Glomerular endothelial cell (primary cell): ENCODE data around the gene SEC24D. TPM values are rescaled to one million over a fixed set of nuclear protein-coding genes. Genes with fewer than 3 reads are reported as not detected.

Source experiments
- DNase-seq: peaks from one replicate; pipeline ENCODE4 v3.0.0-alpha.2; 2011; ENCODE audit warnings: low read depth, low spot score; ENCODE audit errors: extremely low read depth
- total RNA-seq: library from RNA; depleted of rRNA; stranded (reverse); fragments of >200 nt; gene quantifications from 2 replicates; pipeline ENCODE4 v1.2.3, GENCODE V29; 2015

Gene SEC24D
- total RNA-seq, 1 donor from 2014 or later, result 134 TPM

GRCh38 chr4:118846979-118847378 lies 11.1 kb upstream of the SEC24D start:
- DNase-seq, result no peak

DNA sequence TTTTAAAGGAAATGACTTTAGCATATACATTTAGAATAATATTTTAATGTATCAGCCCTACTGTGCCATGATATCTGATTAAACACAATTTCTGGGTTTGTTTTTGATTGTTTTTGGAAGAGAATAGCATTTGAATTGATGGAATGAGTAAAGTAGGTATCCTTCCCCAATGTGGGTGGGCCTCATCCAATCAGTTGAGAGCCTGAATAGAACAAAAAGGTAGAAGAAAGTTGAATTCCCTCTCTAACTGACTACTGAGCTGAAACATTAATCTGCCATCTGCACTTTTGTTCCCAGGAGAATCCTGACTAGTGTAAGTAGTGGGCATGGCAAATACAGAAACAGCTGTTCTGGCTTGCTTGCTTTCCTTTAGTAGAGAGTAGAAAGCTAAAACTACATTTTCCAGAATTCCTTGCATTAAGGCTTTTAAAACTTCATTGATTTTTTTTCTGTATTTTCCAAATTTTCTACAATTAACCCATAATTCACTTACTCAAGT lies 9.7 kb upstream of the SEC24D start:
- DNase-seq, result no peak

DNA sequence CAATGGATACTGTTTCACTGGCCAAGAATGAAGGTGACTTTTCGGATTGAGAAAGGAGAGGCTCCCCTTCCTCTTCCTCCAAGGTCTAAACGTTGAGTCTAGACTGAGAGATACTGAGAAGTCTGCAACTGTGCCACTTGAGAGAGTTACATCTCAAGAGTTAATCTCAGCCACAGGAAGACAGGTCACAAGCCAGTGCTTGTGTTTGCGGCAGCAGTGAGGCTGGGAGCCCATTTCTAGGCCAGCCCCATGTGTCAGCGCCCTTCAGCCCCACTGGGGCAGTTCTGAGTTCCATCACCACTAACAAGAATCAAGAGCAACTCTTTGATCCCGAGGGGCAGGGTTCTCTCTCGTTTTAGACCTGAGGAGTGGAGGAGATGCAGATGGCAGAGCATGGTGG lies 7.3 kb upstream of the SEC24D start:
- no peak for DNase-seq

DNA sequence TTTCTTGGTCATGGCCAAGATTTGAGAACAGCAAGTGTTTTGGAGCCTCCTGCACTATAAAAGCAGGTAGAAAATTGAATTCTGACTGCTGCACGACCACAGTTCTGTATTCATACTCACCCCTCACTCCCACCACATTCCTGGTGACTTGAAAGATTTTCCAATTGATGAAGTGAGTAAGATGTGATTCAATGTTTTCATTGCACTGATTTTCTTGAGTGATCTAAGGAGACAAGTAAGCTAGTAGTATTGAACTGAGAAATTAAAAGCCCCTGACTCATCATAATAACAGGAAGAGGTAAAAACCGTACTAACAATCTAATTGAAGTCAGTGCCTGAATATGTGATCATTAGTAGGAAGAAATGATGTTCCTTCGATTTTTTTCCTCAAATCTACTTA lies 6.1 kb upstream of the SEC24D start:
- DNase-seq, result no peak

- no peak for DNase-seq
These were observed 3.4 kb upstream of the SEC24D start for GRCh38 chr4:118839221-118839927.

GRCh38 chr4:118837121-118837507 lies 1.2 kb upstream of the SEC24D start:
- no peak for DNase-seq

DNA sequence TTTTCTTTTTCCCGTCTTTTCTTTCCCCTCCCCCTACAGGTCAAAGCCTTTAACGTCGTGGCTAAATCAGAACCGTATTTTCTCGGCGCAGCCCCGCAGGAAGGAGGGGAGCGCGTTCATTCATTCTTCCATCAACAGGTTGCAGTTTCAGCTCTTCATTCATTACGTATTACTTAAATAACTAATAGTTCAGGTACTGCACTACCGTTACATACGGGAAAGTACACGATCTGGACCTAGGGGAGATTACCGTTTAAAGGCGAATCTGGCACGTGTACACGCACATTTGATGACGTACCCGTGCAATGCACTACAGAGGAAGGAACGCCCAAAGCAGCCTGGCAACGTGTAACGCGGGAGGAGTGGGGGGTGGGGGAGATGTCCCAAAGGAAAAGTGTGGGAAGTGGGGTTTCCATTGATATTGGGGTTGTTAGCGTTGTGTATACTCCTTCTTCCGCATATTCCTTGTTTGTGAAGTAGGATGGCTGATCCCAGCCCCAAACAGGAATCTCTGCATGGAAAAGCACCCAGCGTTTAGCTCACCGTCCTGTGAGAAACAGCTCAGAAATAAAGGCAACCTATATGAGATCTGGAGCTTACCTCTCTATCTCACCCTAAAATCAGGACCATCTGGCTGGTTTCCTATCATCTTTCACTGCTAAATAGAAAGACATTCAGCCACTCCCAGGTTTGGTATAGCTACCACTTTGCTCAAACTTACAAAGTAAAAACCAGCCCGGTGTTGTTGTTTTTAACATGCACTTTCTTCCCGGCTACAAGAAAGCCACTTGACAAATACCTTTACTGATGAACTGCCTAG lies 585 bp upstream of the SEC24D start:
- DNase-seq, result no peak

DNA sequence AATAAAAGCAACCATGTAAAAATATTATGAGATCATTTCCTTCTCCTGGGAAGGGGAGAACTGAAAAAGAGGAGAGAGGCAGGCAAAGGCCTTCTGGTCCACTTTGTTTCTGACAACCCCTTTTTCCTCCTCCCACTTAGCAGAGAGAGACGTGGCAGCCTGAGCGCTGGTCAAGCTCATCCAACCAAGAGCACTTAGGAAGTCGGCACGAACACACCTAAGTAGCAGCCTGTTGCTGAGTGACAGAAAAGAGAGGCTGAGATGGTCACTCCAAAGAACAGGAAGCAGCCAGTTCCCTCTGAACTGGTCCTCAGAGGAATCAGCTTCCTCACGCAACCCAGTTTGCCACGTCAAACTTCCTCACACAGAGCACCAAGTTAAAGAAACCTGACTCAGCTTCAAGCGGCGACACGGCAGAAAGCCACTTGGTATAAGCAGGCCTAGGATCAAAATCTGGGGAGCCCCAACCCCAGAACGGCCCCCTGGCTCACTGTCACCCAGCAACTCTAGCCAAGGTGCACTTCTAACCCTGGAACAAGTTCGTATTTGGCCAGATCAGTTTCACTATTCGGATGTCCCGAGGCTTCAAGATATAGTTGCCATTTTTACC lies 861 bp downstream of the SEC24D start:
- DNase-seq, result peak; percentile 69

GRCh38 chr4:118834070-118834469 lies 1.9 kb downstream of the SEC24D start:
- DNase-seq, result no peak

GRCh38 chr4:118833192-118833820 lies 2.6 kb downstream of the SEC24D start:
- DNase-seq, result no peak

DNA sequence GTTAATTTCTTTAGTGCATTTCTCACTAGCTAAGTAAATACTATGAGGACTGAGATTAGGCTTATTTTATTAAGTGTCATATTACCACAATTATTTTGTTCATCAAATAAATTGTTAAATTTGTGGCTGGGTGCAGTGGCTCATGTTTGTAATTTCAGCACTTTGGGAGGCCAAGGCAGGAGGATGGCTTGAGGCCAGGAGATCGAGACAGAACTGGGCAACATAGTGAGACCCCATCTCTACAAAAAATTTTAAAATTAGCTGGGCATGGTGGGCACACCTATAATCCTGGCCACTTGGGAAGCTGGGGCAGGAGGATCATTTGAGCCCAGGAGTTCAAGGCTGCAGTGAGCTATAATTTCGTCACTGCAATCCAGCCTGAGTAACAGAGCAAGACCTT lies 6.8 kb downstream of the SEC24D start:
- DNase-seq, result no peak

GRCh38 chr4:118826723-118827444 lies 9.0 kb downstream of the SEC24D start:
- no peak for DNase-seq

DNA sequence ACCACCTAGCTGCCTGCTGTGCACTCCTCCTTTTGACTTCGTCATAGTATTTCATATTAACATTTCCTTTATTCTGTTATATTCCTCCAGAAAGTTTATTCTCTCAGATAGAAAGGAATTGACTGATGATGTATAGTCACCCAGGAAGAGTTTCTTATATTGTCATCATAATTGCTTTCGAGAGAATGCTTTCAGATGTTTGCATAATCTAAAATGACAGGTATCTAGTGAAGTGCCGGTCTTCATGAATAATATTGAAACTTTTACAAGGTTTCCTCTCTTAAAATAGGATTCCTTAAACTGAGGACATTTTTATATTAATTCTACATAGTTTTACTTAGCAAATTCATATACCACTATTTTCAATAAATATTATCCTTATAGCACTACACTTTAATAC lies 10.1 kb downstream of the SEC24D start:
- no peak for DNase-seq

DNA sequence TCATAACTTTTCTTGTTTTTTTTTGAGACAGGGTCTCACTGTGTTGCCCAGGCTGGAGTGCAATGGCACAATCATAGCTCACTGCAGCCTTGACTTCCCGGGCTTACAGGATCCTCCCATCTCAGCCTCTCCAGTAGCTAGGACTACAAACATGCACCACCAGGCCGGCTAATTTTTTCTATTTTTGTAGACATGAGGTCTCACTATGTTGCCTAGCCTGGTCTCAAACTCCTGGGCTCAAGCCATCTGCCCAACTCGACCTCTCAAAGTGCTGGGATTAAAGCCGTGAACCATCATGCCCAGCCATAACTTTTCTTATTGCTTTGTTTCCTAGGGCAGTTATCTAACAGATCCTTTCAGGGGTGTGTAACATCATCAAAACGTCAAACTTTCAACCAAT lies 11.8 kb downstream of the SEC24D start:
- DNase-seq, result no peak

GRCh38 chr4:118823471-118823870 lies 12.5 kb downstream of the SEC24D start:
- no peak for DNase-seq

- no peak for DNase-seq
These were observed 14.2 kb downstream of the SEC24D start for GRCh38 chr4:118821590-118822293.

DNA sequence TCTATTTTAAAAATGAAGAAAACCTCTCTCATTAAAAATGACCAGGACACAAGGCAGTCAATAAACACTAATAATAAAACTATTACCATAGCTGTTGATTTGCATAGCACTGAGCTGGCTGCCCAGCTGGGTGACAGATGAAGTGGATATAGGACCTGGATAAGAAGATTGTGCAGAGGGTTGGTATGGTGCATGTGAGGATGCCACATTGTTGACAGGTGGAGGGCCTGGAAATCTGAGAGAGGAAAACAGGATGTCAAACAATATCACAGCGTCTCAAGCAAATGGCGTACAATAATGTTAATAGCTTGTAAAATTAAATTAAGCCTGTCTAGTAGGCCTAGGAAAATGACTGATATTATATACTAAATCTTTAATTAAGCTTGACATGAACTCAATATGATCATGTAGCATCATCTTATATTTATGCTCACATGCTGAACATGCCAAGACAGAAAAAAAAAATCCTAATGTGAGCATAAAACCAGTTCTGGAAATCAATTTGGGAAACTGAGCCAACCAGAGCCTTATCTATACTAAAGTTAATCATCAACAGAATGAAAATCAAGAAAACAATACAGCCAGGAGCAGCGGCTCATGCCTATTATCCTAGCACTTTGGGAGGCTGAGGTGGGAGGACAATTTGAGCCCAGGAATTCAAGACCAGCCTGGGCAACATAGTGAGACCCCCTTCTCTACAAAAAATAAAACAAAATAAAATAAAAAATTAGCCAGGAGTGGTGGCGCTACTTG lies 18.6 kb downstream of the SEC24D start:
- no peak for DNase-seq

DNA sequence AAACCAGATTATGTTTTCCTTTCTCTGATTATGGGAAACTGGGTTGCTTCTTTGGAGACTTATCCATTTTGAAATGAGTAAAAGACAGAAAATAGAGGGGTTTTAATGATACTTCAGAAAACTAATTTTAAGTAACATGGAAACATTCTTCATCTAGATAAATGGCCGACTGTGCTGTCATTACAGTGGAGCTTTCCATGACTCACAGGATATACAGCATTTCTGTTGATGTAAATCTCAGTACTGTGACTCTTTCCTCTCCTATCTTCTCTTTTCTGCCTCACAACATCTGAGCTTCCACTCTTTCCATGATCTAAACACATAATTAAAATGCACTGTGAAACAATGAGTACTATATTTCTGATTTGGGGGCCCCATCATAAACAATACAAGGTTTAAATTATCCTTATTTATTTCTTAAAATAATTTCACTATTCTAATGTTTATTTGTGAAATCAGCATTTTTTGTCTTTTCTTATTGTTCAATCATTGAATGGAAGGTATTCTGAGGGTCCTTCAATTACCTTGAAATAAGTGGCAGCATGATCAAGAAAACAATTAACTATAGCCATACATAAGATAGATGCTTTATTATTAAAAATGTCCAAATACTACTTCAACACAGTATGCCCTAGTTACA lies 19.3 kb downstream of the SEC24D start:
- no peak for DNase-seq

DNA sequence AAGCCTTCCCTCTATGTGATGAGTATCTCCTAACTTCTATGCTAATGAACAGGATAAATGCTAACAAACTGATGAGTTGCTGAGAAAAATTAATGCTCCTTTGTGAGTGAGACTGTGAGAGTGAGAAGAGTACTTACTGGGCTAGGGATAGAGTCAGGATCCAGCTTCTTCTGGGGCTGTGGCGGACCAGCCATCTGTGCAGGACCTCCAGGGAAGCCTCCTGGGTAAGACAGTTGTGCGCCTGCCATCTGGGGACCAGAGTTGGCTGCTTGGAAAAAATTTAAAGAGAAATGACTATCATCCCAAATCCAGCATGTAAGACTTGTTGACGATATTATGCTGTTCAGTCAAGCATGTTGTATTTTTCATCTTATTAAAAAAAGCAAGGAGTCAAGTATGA lies 21.0 kb downstream of the SEC24D start:
- DNase-seq, result no peak
